Uterus (tissue), 4 donors: Measurements from ENCODE around the gene PIK3R6. TPM values are rescaled to one million over a fixed set of nuclear protein-coding genes. Genes with fewer than 3 reads are reported as not detected.
"Not testable (repeated sequence)": the region's sequence is repeated elsewhere in the genome, so short reads cannot be mapped to it uniquely, and the experiment has no call there.

Source experiments
- DNase-seq, 2 donors: peaks; one replicate each; pipeline ENCODE4 v3.0.0-alpha.2; 2019 to 2020
- H3K27ac ChIP-seq, 2 donors: fragments of 200-600 bp; sonication (generic); 1 replicate in 1 of 2; 2 replicates in 1 of 2; pipeline ENCODE4 v1.5.1; 2016 to 2018
- H3K27me3 ChIP-seq, 2 donors: fragments of 200-600 bp; sonication (generic); one replicate each; pipeline ENCODE4 v1.5.1; 2018 to 2019; ENCODE audit warnings: control low read depth in 1 of 2
- H3K36me3 ChIP-seq, 2 donors: fragments of 200-600 bp; sonication (generic); one replicate each; pipeline ENCODE4 v1.5.1; 2019; ENCODE audit warnings: control low read depth in 1 of 2
- H3K4me1 ChIP-seq, 2 donors: fragments of 200-600 bp; sonication (generic); one replicate each; pipeline ENCODE4 v1.5.1; 2018 to 2019; ENCODE audit warnings: control low read depth in 1 of 2
- H3K4me3 ChIP-seq, 2 donors: fragments of 200-600 bp; sonication (generic); 1 replicate in 1 of 2; 2 replicates in 1 of 2; pipeline ENCODE4 v1.5.1; 2018 to 2019; ENCODE audit warnings: mild to moderate bottlenecking in 1 of 2
- H3K9me3 ChIP-seq, 2 donors: fragments of 200-600 bp; sonication (generic); one replicate each; pipeline ENCODE4 v1.5.1; 2019; ENCODE audit warnings: control low read depth in 1 of 2
- POLR2A ChIP-seq, 2 donors: fragments of 450-650 bp; IDR thresholded peaks; one replicate each; pipeline ENCODE4 v1.6.1; 2016; ENCODE audit warnings: antibody characterized with exemption in 2 of 2, mild to moderate bottlenecking in 1 of 2, moderate library complexity in 1 of 2
- intact Hi-C: fragments of 100-400 bp; cut with DNase I; formaldehyde crosslinking; loops from one replicate; pipeline ENCODE4 v1.15.1; 2023; ENCODE audit warnings: low total_unique reads
- total RNA-seq, 4 donors: library from RNA; depleted of rRNA in 3 of 4; stranded (reverse); fragments of >200 nt in 3 of 4; gene quantifications; one replicate each; pipeline versions ENCODE4 v1.1.0 to v1.2.4, GENCODE V29; 2014 to 2023
- TF ChIP-seq, protein P1 (sequence below), 4 experiments: fragments of 200-600 bp in 2 of 4; fragments of 450-650 bp in 2 of 4; sonication (generic) in 2 of 4; IDR thresholded peaks; one replicate each; pipeline ENCODE4 v1.5.1; 2016 to 2019; ENCODE audit warnings: antibody characterized with exemption in 4 of 4, mild to moderate bottlenecking in 2 of 4, moderate library complexity in 1 of 4
- donor health status: DM: yes; HTN: yes; CAD: no.

PIK3R6 gene
- total RNA-seq, 4 donors from 2014 or later: 0.34 to 24.6 (median 1.1) TPM; not detected in 1

DNA sequence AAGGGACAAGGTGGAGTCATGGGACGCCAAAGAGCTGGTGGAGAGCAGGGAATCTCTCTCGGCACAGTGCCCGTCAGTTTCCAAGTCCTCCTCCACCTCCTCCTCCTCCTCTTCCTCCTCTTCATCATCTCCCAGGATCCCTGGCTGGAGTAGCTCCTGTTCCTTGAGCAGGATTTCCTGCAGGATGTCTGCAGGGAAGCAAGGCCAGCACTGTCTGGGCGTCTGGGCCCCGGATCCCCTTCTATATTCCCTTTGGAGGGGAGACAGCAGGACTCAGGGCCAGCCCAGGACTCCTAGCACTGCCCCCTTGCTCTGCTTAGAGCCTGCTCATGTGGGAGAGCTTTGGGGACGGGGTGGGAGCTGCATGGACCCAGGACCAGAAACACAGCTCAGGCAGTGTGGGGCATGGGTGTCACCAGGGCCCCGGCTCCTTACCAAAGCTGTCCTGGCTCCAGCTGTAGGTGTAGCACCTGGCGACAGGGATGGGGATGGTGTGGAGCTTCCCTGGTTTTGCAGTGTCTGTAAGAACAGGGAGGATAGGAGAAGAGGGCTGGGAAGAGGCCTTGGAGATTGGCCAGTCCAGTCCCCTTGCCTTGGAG, 21.3 kb upstream of the PIK3R6 start:
- intact Hi-C loops: no loop called here
- H3K9me3 ChIP-seq: no peaks in the 10 kb centered on the region
- TF ChIP-seq POLR2A (IDR thresholded peaks at IDR 0.05): no peak
- TF ChIP-seq, protein P1, sequence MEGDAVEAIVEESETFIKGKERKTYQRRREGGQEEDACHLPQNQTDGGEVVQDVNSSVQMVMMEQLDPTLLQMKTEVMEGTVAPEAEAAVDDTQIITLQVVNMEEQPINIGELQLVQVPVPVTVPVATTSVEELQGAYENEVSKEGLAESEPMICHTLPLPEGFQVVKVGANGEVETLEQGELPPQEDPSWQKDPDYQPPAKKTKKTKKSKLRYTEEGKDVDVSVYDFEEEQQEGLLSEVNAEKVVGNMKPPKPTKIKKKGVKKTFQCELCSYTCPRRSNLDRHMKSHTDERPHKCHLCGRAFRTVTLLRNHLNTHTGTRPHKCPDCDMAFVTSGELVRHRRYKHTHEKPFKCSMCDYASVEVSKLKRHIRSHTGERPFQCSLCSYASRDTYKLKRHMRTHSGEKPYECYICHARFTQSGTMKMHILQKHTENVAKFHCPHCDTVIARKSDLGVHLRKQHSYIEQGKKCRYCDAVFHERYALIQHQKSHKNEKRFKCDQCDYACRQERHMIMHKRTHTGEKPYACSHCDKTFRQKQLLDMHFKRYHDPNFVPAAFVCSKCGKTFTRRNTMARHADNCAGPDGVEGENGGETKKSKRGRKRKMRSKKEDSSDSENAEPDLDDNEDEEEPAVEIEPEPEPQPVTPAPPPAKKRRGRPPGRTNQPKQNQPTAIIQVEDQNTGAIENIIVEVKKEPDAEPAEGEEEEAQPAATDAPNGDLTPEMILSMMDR (IDR thresholded peaks at IDR 0.05): no peak
- no peak overlapping the region for H3K27ac ChIP-seq
- no peak overlapping the region for H3K4me3 ChIP-seq
- no peaks in the 10 kb centered on the region for H3K36me3 ChIP-seq
- no peaks in the 10 kb centered on the region for H3K27me3 ChIP-seq
- no peaks in the 10 kb centered on the region for H3K4me1 ChIP-seq
- DNase-seq: no peak

DNA sequence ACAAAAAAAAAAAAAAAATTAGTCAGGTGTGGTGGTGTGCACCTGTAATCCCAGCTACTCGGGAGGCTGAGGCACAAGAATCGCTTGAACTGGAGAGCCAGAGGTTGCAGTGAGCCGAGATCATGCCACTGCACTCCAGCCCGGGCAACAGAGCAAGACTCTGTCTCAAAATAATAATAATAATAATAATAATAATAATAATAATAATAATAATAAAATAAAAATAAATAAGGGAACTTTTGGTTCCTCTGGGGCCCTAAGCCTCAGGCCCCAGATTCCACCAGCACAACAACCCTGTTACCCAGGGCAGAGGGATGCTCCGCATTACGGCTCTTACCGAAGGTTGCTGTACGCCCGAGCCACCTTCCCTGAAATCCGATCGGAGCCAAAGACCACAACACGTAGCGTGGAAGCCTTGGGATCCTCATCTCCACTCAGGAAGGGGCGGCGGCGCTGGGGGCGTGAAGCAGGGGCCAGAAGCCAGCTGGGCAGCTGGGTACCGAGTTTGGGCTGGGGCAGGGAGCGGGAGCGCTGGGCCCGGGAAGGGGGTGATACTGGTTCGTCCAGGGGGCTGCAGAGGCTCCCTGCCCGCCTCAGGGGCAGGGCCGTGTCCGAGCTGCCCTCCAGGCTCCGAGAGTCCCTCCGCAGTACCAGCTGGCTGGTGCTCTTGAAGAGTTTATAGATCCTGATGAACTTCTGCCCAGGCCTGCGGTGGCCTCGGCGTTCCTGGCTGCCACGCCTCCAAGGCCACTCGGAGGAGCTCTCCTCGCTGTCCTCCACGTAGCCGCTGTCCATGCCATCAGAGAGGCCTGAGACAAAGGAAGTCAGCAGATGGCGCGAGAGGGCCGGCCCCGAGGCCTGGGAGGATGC, 20.6 kb upstream of the PIK3R6 start:
- DNase-seq: no peak
- Histone ChIP-seq H3K9me3 (no peaks in the 10 kb centered on the region), H3K36me3 (no peaks in the 10 kb centered on the region), H3K27ac (no peak overlapping the region), H3K4me3 (no peak overlapping the region), H3K27me3 (no peaks in the 10 kb centered on the region), H3K4me1 (no peaks in the 10 kb centered on the region)
- TF ChIP-seq, protein P1 (IDR thresholded peaks at IDR 0.05): no peak
- TF ChIP-seq POLR2A (IDR thresholded peaks at IDR 0.05): no peak
- intact Hi-C loops: no loop called here

DNA sequence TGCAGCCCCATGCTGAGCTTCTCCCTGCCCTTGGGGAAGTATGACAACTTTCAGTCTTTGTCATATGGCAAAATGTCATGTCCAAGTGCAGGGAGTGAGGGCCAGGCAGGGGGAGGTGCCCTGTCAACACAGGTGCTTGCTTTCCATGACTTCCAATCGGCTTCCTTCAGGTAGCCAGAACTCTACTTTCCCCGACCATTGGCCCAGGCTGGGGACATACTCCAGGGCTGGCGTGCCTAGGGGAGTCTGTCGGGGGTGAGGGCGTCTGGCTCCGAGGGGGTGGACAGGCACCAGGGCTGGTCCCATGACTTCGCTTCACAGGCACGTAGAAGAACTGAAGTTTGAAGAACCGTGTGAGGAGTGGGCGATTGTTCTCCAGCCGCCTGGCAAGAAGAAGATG, 19.8 kb upstream of the PIK3R6 start:
- H3K27me3 ChIP-seq: no peaks in the 10 kb centered on the region
- intact Hi-C loops: no loop called here
- no peak for TF ChIP-seq POLR2A (IDR thresholded peaks at IDR 0.05)
- TF ChIP-seq, protein P1 (IDR thresholded peaks at IDR 0.05): no peak
- no peaks in the 10 kb centered on the region for H3K9me3 ChIP-seq
- DNase-seq: no peak
- no peaks in the 10 kb centered on the region for H3K36me3 ChIP-seq
- no peak overlapping the region for H3K4me3 ChIP-seq
- no peak overlapping the region for H3K27ac ChIP-seq
- H3K4me1 ChIP-seq: no peaks in the 10 kb centered on the region

DNA sequence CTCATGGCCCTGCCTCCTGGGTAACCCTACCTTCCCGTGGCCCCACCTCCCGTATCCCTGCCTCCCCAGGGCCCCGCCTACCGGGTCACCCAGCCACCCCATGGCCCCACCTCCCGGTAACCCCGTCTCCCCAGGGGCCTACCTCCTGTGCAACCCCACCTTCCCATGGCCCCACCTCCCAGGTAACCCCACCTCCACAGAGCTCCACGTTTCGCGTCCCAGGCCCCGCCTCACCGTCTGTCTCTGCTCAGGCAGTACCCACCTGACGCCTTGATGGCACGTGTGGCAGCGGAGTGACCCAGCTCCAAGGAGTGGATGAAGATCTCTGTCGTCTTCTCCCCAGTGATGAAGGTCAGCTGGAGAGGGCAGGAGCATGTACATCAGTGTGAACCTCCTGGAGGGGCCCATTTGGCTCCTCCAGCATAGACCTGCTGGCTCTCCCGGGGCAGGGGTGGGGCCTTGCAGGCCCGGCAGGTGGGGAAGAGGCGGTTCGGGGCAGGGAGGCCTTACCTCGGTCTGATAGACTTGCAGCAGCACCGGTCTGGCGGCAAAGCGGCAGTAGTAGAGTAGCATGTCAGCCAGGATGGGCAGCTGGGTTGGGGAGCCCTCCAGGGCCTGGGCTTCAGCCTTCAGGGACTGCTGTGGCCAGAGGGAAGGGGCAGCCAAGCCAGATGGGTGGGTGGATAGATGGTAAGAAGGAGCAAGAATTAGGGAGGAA, 18.7 kb upstream of the PIK3R6 start:
- Histone ChIP-seq H3K4me1 (no peaks in the 10 kb centered on the region), H3K27ac (no peak overlapping the region), H3K36me3 (no peaks in the 10 kb centered on the region), H3K4me3 (no peak overlapping the region), H3K9me3 (no peaks in the 10 kb centered on the region), H3K27me3 (no peaks in the 10 kb centered on the region)
- intact Hi-C loops: no loop called here
- no peak for TF ChIP-seq POLR2A (IDR thresholded peaks at IDR 0.05)
- TF ChIP-seq, protein P1 (IDR thresholded peaks at IDR 0.05): no peak
- no peak for DNase-seq

DNA sequence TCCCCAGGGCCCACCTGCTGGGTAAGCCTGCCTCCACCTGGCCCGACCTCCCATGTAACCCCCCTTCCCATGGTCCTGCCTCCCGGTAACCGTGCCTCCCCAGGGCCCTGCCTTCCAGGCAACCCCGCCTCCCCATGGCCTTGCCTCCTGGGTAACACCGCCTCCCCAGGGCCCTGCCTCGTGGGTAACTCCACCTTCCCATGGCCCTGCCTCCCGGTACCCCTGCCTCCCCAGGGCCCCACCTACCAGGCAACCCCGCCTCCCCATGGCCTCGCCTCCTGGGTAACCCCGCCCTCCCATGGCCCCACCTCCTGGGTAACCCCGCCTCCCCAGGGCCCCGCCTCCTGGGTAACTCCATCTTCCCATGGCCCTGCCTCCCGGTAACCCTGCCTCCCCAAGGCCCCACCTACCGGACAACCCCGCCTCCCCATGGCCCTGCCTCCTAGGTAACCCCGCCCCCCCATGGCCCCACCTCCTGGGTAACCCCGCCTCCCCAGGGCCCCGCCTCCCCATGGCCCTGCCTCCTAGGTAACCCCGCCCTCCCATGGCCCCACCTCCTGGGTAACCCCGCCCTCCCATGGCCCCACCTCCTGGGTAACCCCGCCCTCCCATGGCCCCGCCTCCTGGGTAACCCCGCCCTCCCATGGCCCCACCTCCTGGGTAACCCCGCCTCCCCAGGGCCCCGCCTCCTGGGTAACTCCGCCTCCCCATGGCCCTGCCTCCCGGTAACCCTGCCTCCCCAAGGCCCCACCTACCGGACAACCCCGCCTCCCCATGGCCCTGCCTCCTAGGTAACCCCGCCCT, 17.9 kb upstream of the PIK3R6 start:
- intact Hi-C loops, H3K36me3 ChIP-seq, H3K27me3 ChIP-seq, H3K27ac ChIP-seq, DNase-seq, H3K4me3 ChIP-seq, H3K9me3 ChIP-seq, H3K4me1 ChIP-seq: not testable (repeated sequence)
